Transverse colon (tissue), 4 donors: ENCODE measurements around the gene CDK5RAP3. TPM values are rescaled to one million over a fixed set of nuclear protein-coding genes. Genes with fewer than 3 reads are reported as not detected.

Source experiments
- DNase-seq: peaks from one replicate; pipeline ENCODE4 v3.0.0-alpha.2; 2019
- H3K27ac ChIP-seq, 4 donors: fragments of 200-600 bp; sonication (generic); 2 replicates each; pipeline ENCODE4 v1.5.1; 2016 to 2018; ENCODE audit warnings: inconsistent platforms in 4 of 4
- H3K27me3 ChIP-seq: fragments of 200-600 bp; sonication (generic); 2 replicates; pipeline ENCODE4 v1.5.1; 2017; ENCODE audit warnings: inconsistent platforms
- H3K36me3 ChIP-seq, 4 donors: fragments of 200-600 bp; sonication (generic); 2 replicates each; pipeline ENCODE4 v1.5.1; 2017 to 2019; ENCODE audit warnings: inconsistent platforms in 4 of 4
- H3K4me1 ChIP-seq, 4 donors: fragments of 200-600 bp; sonication (generic); 2 replicates each; pipeline ENCODE4 v1.5.1; 2017 to 2020; ENCODE audit warnings: inconsistent platforms in 4 of 4
- H3K4me3 ChIP-seq, 4 donors: fragments of 200-600 bp; sonication (generic); 1 replicate in 1 of 4; 2 replicates in 3 of 4; pipeline versions ENCODE4 v1.5.1 to v1.6.1; 2017 to 2019; ENCODE audit warnings: inconsistent platforms in 4 of 4
- H3K9me3 ChIP-seq, 2 donors: fragments of 200-600 bp; sonication (generic); 2 replicates each; pipeline ENCODE4 v1.5.1; 2017 to 2019; ENCODE audit warnings: inconsistent platforms in 2 of 2
- CTCF ChIP-seq, 5 experiments: fragments of 200-600 bp in 3 of 5; fragments of 450-650 bp in 2 of 5; sonication (generic) in 3 of 5; IDR thresholded peaks; 1 replicate in 2 of 5; 2 replicates in 3 of 5; pipeline ENCODE4 v1.5.1; 2016 to 2017; ENCODE audit warnings: antibody characterized with exemption in 5 of 5, inconsistent platforms in 3 of 5, mild to moderate bottlenecking in 2 of 5, moderate library complexity in 1 of 5
- EP300 ChIP-seq: sonication (generic); formaldehyde crosslinking; IDR thresholded peaks from one replicate; pipeline ENCODE4 v1.6.1; 2017; ENCODE audit warnings: antibody characterized with exemption, low read depth
- POLR2A ChIP-seq: fragments of 450-650 bp; IDR thresholded peaks from one replicate; pipeline ENCODE4 v1.6.1; 2016; ENCODE audit warnings: antibody characterized with exemption, mild to moderate bottlenecking, moderate library complexity
- POLR2AphosphoS5 ChIP-seq, 3 donors: sonication (generic); formaldehyde crosslinking; IDR thresholded peaks; one replicate each; pipeline ENCODE4 v1.6.1; 2016; ENCODE audit warnings: antibody characterized with exemption in 3 of 3
- WGBS, 2 donors: methylation state at CpG; one replicate each; pipeline ENCODE4 v1.1.5; 2018; ENCODE audit warnings: low coverage in 1 of 2; 5-methylcytosine and 5-hydroxymethylcytosine counted together
- in situ Hi-C, 4 donors: fragments of 200-750 bp; cut with MboI; loops; one replicate each; pipeline versions ENCODE4 v1.15.0 to v1.15.1; 2017; ENCODE audit warnings: low sequenced_read_pairs in 3 of 4, low pct_ligation_motif_present in 1 of 4, low pct_unique_long_range_greater_than_20kb in 1 of 4
- intact Hi-C: fragments of 100-400 bp; cut with DNase I; formaldehyde crosslinking; loops from one replicate; pipeline ENCODE4 v1.15.1; 2023; ENCODE audit warnings: low total_unique reads
- total RNA-seq, 4 donors: library from RNA; depleted of rRNA; stranded (reverse); fragments of >200 nt; gene quantifications; one replicate each; pipeline ENCODE4 v1.1.0, GENCODE V29; 2016

CDK5RAP3 gene
- total RNA-seq, 4 donors from 2014 or later = 159 to 540 (median 296) TPM

- no peaks in the 10 kb centered on the region for H3K4me1 ChIP-seq
- no peaks in the 10 kb centered on the region for H3K27me3 ChIP-seq
- no peak overlapping the region for H3K4me3 ChIP-seq
- in situ Hi-C loops = no loop called here
- intact Hi-C loops = no loop called here
- peak; percentile 50 for DNase-seq
- no peak overlapping the region for H3K27ac ChIP-seq
- H3K36me3 ChIP-seq = peaks cover 0 to 39% (median 16%) of the 10 kb centered on the region in 4 donors
- no peaks in the 10 kb centered on the region for H3K9me3 ChIP-seq
- 17% methylated on average over 7 of the region's 7 CpGs; no CpG with 5 or more reads in 1 of the 2 donors for WGBS, 2 donors
- TF ChIP-seq POLR2A (no peak), EP300 (no peak), POLR2AphosphoS5 (IDR thresholded peaks at IDR 0.05) (no peak), CTCF (IDR thresholded peaks at IDR 0.05) (peak; percentile 56 to 69 (median 62))
Measured at GRCh38 chr17:47978324-47978723, 7.4 kb downstream of the CDK5RAP3 start.

- no peak overlapping the region for H3K4me3 ChIP-seq
- H3K27me3 ChIP-seq = no peaks in the 10 kb centered on the region
- DNase-seq = no peak
- H3K36me3 ChIP-seq = peaks cover 0 to 27% (median 11%) of the 10 kb centered on the region in 4 donors
- TF ChIP-seq POLR2A (no peak), EP300 (no peak), CTCF (IDR thresholded peaks at IDR 0.05) (no peak), POLR2AphosphoS5 (IDR thresholded peaks at IDR 0.05) (no peak)
- no peaks in the 10 kb centered on the region for H3K4me1 ChIP-seq
- H3K9me3 ChIP-seq = no peaks in the 10 kb centered on the region
- intact Hi-C loops = no loop called here
- no peak overlapping the region for H3K27ac ChIP-seq
- in situ Hi-C loops = no loop called here
Measured at GRCh38 chr17:47980541-47980940, 9.6 kb downstream of the CDK5RAP3 start.

GRCh38 chr17:47981462-47981861, 10.5 kb downstream of the CDK5RAP3 start:
- no peak for TF ChIP-seq EP300
- no peak for TF ChIP-seq POLR2AphosphoS5 (IDR thresholded peaks at IDR 0.05)
- no peak for TF ChIP-seq POLR2A
- no peak for TF ChIP-seq CTCF (IDR thresholded peaks at IDR 0.05)
- Histone ChIP-seq H3K4me1 (no peaks in the 10 kb centered on the region), H3K27me3 (no peaks in the 10 kb centered on the region), H3K4me3 (no peak overlapping the region), H3K9me3 (no peaks in the 10 kb centered on the region), H3K27ac (no peak overlapping the region), H3K36me3 (peaks cover 0 to 23% (median 10%) of the 10 kb centered on the region in 4 donors)
- WGBS, 2 donors = 93 to 100% methylated on average over 2 to 9 of the region's 9 CpGs
- intact Hi-C loops = no loop called here
- in situ Hi-C loops = no loop called here
- DNase-seq = peak; percentile 22

- Histone ChIP-seq H3K36me3 (peaks cover 0 to 23% (median 10%) of the 10 kb centered on the region in 4 donors), H3K4me3 (no peak overlapping the region), H3K27ac (no peak overlapping the region), H3K9me3 (no peaks in the 10 kb centered on the region), H3K4me1 (peaks cover 0 to 4% (median under 1%) of the 10 kb centered on the region in 4 donors), H3K27me3 (no peaks in the 10 kb centered on the region)
- intact Hi-C loops (no loop called here), in situ Hi-C loops (no loop called here)
- no peak for TF ChIP-seq POLR2A
- TF ChIP-seq EP300 = no peak
- TF ChIP-seq POLR2AphosphoS5 (IDR thresholded peaks at IDR 0.05) = no peak
- no peak for TF ChIP-seq CTCF (IDR thresholded peaks at IDR 0.05)
- 83 to 96% methylated on average over 4 to 14 of the region's 14 CpGs for WGBS, 2 donors
- no peak for DNase-seq
Measured at GRCh38 chr17:47982091-47982617, 11.2 kb downstream of the CDK5RAP3 start.
